Activated naive CD8-positive, alpha-beta T cell (primary cell): ENCODE data around the gene ROBO2.

Experiments used
- H3K27ac Mint-ChIP-seq: one replicate; pipeline ENCODE4 v1.8.0; 2021; ENCODE audit warnings: mixed read lengths
- H3K27me3 Mint-ChIP-seq: one replicate; pipeline ENCODE4 v1.8.0; 2021; ENCODE audit warnings: mixed read lengths
- H3K36me3 Mint-ChIP-seq: one replicate; pipeline ENCODE4 v1.8.0; 2021; ENCODE audit warnings: mixed read lengths
- H3K4me1 Mint-ChIP-seq: one replicate; pipeline ENCODE4 v1.8.0; 2021; ENCODE audit warnings: low read depth, mixed read lengths
- H3K4me3 Mint-ChIP-seq: one replicate; pipeline ENCODE4 v1.8.0; 2021; ENCODE audit warnings: mild to moderate bottlenecking, mixed read lengths
- H3K9me3 Mint-ChIP-seq: one replicate; pipeline ENCODE4 v1.8.0; 2021; ENCODE audit warnings: low read depth, mixed read lengths

ROBO2 gene

DNA sequence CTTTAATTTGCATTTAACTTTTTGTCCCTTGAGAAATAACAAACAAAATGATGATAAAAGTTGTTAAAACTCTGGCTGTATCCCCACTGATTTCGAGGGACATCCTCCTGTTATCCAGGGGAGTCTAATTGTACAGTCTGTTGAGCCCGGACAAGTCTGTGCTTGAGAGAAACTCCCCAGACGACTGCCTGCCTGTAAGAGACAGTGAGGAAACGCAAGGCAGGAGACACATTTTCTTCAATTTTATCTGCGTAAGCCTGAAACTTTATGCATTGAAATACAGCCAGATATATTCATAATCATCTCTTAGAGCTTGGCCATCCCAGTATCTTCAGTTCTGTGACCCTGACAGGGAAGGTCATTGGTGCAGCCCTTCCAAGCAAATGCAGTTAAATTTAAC lies 97.7 kb downstream of the ROBO2 start:
- H3K4me1 Mint-ChIP-seq = no peaks in the 10 kb centered on the region
- H3K36me3 Mint-ChIP-seq = no peaks in the 10 kb centered on the region
- H3K27me3 Mint-ChIP-seq = no peaks in the 10 kb centered on the region
- no peaks in the 10 kb centered on the region for H3K9me3 Mint-ChIP-seq
- no peak overlapping the region for H3K4me3 Mint-ChIP-seq
- H3K27ac Mint-ChIP-seq = no peak overlapping the region

GRCh38 chr3:77139624-77140023 lies 99.7 kb downstream of the ROBO2 start:
- no peak overlapping the region for H3K4me3 Mint-ChIP-seq
- H3K27ac Mint-ChIP-seq = no peak overlapping the region
- H3K36me3 Mint-ChIP-seq = no peaks in the 10 kb centered on the region
- H3K9me3 Mint-ChIP-seq = no peaks in the 10 kb centered on the region
- no peaks in the 10 kb centered on the region for H3K27me3 Mint-ChIP-seq
- H3K4me1 Mint-ChIP-seq = no peaks in the 10 kb centered on the region

DNA sequence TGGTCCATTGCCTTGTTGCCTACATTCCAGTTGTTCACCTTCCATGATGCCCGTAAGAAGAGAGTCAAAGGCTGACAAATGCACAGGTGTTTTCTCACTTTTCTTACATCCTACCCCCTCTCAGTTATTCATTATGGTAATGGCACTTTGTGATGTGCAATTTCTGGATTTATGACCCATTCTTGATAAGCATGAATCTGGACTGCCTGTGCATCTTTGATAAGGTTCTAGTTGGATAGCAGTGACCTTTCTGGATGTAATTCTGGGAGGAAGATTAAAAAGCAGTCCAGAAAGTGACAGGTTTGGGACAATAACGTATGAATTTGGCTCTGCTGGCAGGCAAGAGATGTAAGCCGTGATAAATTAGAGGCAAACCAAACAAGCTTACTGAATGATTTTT lies 101.5 kb downstream of the ROBO2 start:
- H3K36me3 Mint-ChIP-seq = no peaks in the 10 kb centered on the region
- H3K4me1 Mint-ChIP-seq = no peaks in the 10 kb centered on the region
- H3K27ac Mint-ChIP-seq = no peak overlapping the region
- no peaks in the 10 kb centered on the region for H3K27me3 Mint-ChIP-seq
- no peak overlapping the region for H3K4me3 Mint-ChIP-seq
- H3K9me3 Mint-ChIP-seq = no peaks in the 10 kb centered on the region

- no peaks in the 10 kb centered on the region for H3K36me3 Mint-ChIP-seq
- H3K4me1 Mint-ChIP-seq = no peaks in the 10 kb centered on the region
Measured at GRCh38 chr3:77142578-77142977, 102.7 kb downstream of the ROBO2 start.

DNA sequence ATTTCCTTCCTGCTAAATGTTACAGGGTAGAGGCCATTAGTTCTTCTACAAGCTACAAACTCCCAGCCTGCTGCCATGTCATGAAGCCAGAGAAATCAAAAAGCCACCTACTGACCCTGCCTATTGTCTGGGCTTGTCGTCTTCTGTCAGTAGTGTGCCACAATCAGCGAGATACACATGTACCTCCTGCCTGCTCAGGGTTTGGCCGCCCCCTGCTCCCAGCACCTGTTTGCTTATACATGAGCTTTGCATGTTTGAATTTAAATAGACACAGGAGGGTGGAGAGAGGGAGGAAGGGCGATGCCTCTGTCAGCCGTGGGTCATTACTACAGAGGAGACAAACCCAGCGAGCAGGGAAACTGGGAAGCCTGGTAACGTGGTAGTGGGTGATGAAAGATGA lies 106.1 kb downstream of the ROBO2 start:
- Mint-ChIP-seq H3K27ac (no peak overlapping the region), H3K4me1 (no peaks in the 10 kb centered on the region), H3K4me3 (no peak overlapping the region), H3K36me3 (no peaks in the 10 kb centered on the region), H3K27me3 (no peaks in the 10 kb centered on the region), H3K9me3 (peaks cover 9% of the 10 kb centered on the region)

More at GRCh38 chr3:77142578-77142977, 102.7 kb downstream of the ROBO2 start:
- Mint-ChIP-seq H3K27me3 (no peaks in the 10 kb centered on the region), H3K9me3 (no peaks in the 10 kb centered on the region), H3K27ac (no peak overlapping the region), H3K4me3 (no peak overlapping the region)

DNA sequence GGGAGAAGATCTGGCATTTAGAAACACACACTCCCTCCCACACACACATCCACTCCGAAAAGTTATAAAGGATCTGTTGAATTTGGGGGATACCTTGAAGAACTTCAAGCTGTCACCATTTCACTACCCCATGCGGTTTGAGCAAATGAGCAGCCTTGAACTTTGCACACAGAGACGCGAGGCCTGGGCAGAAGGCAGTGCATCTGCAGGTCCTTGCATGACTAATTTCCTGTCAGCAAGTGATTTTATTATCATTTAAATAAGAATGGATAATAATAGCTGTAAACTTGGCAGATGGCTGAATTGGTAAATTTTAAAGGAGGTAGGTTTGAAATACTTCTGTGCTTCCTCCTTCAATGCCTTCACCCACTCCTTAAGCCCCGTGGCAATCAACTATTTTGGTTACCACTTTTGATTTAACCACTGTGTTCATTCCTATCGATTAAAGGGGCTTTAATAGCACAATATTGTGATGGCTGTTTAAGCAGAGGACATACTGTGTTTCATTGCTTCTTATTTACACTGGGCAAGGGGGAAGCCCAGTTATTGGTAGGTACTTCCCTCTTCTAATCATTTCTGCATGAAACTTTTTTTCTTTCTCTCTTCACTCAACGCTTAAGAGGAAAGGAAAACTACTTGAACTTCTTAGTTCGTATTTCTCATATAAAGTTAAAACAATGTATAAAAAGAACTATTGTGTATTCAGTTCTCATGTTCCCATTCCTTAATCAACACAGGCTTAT lies 108.1 kb downstream of the ROBO2 start:
- Mint-ChIP-seq H3K4me1 (no peaks in the 10 kb centered on the region), H3K9me3 (peaks cover 13% of the 10 kb centered on the region), H3K27me3 (no peaks in the 10 kb centered on the region), H3K4me3 (no peak overlapping the region), H3K36me3 (no peaks in the 10 kb centered on the region), H3K27ac (no peak overlapping the region)

GRCh38 chr3:77149382-77149781 lies 109.5 kb downstream of the ROBO2 start:
- Mint-ChIP-seq H3K27me3 (no peaks in the 10 kb centered on the region), H3K27ac (no peak overlapping the region), H3K4me3 (no peak overlapping the region), H3K4me1 (no peaks in the 10 kb centered on the region), H3K9me3 (peaks cover 19% of the 10 kb centered on the region), H3K36me3 (no peaks in the 10 kb centered on the region)

GRCh38 chr3:77150028-77150427 lies 110.1 kb downstream of the ROBO2 start:
- H3K36me3 Mint-ChIP-seq = no peaks in the 10 kb centered on the region
- H3K4me1 Mint-ChIP-seq = no peaks in the 10 kb centered on the region
- no peak overlapping the region for H3K4me3 Mint-ChIP-seq
- peaks cover 19% of the 10 kb centered on the region for H3K9me3 Mint-ChIP-seq
- H3K27me3 Mint-ChIP-seq = no peaks in the 10 kb centered on the region
- no peak overlapping the region for H3K27ac Mint-ChIP-seq

DNA sequence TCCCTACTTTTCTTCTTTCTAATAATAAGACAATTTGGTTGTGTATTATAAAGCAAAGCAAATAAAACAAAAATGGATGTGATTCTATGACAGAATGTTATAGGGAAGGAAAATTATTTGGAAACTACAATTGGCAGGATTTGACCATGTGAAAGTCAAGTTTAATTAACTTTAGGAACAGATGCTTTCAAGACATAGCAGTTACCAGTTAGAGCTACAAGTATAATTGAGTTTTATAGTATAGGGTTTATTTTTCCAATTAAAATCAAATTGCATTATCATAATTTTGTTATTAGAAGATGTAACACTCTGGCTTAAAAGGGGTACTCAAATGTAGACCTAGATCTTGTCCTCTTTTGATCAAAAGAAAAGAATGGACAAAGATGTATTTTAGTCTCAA lies 110.9 kb downstream of the ROBO2 start:
- H3K36me3 Mint-ChIP-seq = no peaks in the 10 kb centered on the region
- no peaks in the 10 kb centered on the region for H3K4me1 Mint-ChIP-seq
- no peaks in the 10 kb centered on the region for H3K27me3 Mint-ChIP-seq
- no peak overlapping the region for H3K4me3 Mint-ChIP-seq
- peaks cover 19% of the 10 kb centered on the region for H3K9me3 Mint-ChIP-seq
- H3K27ac Mint-ChIP-seq = no peak overlapping the region

GRCh38 chr3:77158730-77159581 lies 119.1 kb downstream of the ROBO2 start:
- Mint-ChIP-seq H3K36me3 (no peaks in the 10 kb centered on the region), H3K4me1 (no peaks in the 10 kb centered on the region), H3K27me3 (no peaks in the 10 kb centered on the region), H3K9me3 (peaks cover 3% of the 10 kb centered on the region), H3K4me3 (no peak overlapping the region), H3K27ac (no peak overlapping the region)

DNA sequence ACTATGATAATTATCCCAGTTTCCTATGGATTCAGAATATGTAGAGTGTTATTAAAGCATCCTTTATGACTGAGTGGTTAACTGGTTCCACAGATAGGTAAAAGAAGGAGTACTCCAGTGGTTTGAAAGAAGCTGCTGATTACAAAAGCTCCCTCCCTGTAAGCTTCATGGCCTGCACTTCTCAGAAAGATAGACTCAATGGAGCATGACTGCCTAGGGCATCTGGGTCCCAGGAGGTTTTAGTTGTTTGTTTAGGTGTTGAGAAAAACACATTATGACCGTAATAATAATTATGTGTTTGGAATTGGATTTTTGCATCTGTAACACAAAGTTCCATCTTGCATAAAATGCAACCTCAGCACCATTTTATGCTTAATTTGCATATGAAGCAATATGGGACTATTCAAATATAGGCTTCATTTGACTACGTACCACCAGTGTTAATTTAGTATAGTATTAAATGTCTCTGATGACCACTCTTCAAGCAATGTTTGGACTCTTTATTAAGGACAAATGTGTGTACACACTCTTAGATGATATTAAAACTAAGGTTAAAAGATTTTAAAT lies 121.1 kb downstream of the ROBO2 start:
- Mint-ChIP-seq H3K27ac (no peak overlapping the region), H3K4me1 (no peaks in the 10 kb centered on the region), H3K36me3 (no peaks in the 10 kb centered on the region), H3K4me3 (no peak overlapping the region), H3K9me3 (peaks cover 3% of the 10 kb centered on the region), H3K27me3 (no peaks in the 10 kb centered on the region)

DNA sequence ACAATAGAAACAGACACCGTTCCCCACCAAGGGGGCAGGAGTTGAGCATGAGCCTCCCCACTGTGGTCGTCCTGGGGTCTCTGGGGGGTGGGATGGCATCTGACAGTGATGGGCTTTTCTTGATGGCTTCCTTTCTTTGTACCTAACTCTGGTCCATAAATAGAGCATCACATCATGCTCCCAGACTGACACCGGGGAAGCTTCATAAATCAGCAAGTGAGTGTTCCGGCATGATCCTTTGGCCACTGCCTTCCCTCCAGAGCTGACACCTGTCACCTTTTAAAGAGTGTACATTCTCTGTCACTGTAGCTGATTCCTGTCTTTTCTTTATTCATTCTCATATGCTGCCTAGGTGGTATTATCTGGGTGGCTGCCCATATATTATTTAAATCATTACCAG lies 129.9 kb downstream of the ROBO2 start:
- H3K36me3 Mint-ChIP-seq = no peaks in the 10 kb centered on the region
- no peak overlapping the region for H3K27ac Mint-ChIP-seq
- H3K27me3 Mint-ChIP-seq = no peaks in the 10 kb centered on the region
- H3K4me3 Mint-ChIP-seq = no peak overlapping the region
- no peaks in the 10 kb centered on the region for H3K4me1 Mint-ChIP-seq
- peaks cover 3% of the 10 kb centered on the region for H3K9me3 Mint-ChIP-seq

DNA sequence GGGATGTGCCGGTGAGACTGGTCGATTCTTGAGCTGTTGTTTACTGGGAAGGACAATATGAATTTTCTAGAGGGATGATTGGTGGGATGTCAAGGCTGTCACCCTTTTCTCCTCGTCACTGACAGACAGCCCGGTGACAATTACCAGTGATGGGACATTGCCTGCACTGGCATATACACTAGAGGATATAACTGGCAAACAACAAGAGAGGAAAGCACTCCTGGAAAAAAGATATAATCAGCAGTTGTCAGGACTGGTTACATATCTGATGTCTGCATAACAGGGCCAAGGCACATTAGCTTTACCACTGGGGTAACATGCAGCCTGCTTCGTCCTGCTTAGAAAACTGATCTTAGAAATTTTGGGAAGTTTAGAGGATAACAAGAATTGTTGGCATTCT lies 131.1 kb downstream of the ROBO2 start:
- no peak overlapping the region for H3K4me3 Mint-ChIP-seq
- no peaks in the 10 kb centered on the region for H3K4me1 Mint-ChIP-seq
- H3K36me3 Mint-ChIP-seq = no peaks in the 10 kb centered on the region
- peaks cover 8% of the 10 kb centered on the region for H3K9me3 Mint-ChIP-seq
- no peak overlapping the region for H3K27ac Mint-ChIP-seq
- no peaks in the 10 kb centered on the region for H3K27me3 Mint-ChIP-seq

DNA sequence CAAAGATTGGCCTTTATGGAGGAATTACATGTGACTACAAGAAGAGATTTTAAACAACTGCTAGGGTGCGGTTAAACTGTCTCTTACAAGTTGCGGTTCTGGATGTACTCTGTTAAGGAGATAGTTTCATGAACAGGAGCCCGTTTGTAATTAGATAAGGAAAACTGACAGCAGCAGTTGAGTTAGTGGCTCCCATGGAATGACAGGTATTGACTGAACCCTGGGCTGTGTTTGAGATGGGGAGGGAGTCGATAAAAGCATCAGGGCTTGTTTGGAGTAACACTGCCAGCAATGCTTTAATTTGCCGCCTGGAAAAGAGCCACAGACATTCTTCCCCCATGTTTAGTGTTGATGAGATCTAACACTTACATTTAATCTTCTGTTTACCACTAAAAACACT lies 139.9 kb downstream of the ROBO2 start:
- no peak overlapping the region for H3K27ac Mint-ChIP-seq
- peaks cover 8% of the 10 kb centered on the region for H3K9me3 Mint-ChIP-seq
- no peaks in the 10 kb centered on the region for H3K36me3 Mint-ChIP-seq
- no peaks in the 10 kb centered on the region for H3K4me1 Mint-ChIP-seq
- no peaks in the 10 kb centered on the region for H3K27me3 Mint-ChIP-seq
- H3K4me3 Mint-ChIP-seq = no peak overlapping the region

- Mint-ChIP-seq H3K4me1 (no peaks in the 10 kb centered on the region), H3K27ac (no peak overlapping the region), H3K27me3 (no peaks in the 10 kb centered on the region), H3K4me3 (no peak overlapping the region), H3K9me3 (peaks cover 7% of the 10 kb centered on the region), H3K36me3 (no peaks in the 10 kb centered on the region)
Measured at GRCh38 chr3:77182341-77182740, 142.4 kb downstream of the ROBO2 start.
